Renal pelvis (tissue), 4 donors: ENCODE data around the gene CCT7. TPM values are rescaled to one million over a fixed set of nuclear protein-coding genes. Genes with fewer than 3 reads are reported as not detected.

Experiments used
- DNase-seq: peaks from one replicate; pipeline ENCODE4 v3.0.0-alpha.2; 2013
- polyA plus RNA-seq, 3 donors: library from polyadenylated mRNA; unstranded; fragments of 120-200 nt; gene quantifications; one replicate each; pipeline ENCODE4 v1.2.1, GENCODE V29; 2013; ENCODE audit not compliant: insufficient read length in 3 of 3

Gene CCT7
- polyA plus RNA-seq, 3 donors, result 247 to 268 (median 249) TPM

DNA sequence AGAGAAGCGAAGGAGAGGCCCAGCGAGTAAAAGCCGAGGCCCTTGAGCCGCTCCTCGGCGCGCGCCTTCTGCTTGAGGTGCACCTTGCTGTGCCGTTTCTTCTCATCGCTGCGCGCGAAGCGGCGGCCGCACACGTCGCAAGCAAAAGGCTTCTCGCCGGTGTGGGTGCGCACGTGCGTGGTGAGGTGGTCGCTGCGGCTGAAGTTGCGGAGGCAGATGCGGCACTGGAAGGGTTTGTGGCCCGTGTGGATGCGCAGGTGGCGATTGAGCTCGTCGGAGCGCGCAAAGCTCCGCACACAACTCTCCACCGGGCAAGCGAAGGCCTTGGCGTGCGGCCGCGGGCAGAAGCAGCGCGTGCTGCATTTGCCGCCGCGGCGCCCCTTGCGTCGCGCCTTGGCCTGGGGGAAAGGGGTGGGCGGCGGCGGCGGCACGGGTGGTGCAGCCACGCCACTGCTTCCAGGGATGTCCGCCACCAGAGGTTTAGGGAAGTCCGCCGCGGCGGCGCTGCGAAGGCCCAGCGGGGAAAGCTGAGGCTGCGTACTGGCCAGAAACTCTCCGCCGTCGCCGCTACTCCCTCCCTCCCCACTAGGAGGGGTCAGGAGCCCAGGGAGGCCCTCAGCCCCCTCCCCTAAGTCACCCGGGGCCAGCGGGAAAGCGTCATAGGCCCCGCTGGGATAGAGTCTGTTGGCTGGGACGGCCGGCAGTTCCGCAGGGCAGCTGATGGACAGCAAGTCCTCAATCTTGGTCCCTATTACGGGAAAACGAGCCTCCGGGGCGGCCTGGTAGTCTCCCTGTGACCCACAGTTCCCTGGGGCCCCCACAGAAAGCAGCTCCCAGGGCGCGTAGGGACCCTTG lies 57.6 kb downstream of the CCT7 start:
- no peak for DNase-seq

DNA sequence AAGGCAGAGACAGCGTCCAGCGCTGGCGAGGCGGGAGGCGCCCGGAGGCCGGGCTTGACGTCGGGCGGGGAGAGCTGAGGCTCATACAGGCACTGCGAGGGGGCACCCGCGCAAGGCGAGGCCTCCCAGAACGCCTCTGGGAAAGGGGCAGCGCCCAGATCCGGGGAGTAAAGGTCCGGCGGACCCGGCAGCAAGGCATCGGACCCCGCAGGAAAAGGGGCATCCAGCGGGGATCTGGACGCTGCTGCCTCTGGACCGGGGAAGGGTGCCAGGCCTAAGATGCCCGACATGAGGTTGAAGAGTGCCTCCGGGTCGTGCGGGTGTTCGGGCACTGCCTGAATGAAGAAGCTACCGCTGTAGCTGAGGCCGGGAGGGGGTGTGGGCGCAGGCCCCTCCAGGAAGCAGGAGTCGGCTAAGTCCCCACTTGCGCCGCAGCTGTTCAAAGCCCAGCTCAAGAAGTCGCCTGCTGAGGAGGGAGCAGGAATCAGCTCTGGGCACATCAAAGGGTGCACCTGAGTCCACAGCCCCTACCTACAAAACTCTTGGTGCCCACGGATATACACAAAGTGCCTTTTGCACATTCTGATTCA lies 58.3 kb downstream of the CCT7 start:
- DNase-seq, result no peak

DNA sequence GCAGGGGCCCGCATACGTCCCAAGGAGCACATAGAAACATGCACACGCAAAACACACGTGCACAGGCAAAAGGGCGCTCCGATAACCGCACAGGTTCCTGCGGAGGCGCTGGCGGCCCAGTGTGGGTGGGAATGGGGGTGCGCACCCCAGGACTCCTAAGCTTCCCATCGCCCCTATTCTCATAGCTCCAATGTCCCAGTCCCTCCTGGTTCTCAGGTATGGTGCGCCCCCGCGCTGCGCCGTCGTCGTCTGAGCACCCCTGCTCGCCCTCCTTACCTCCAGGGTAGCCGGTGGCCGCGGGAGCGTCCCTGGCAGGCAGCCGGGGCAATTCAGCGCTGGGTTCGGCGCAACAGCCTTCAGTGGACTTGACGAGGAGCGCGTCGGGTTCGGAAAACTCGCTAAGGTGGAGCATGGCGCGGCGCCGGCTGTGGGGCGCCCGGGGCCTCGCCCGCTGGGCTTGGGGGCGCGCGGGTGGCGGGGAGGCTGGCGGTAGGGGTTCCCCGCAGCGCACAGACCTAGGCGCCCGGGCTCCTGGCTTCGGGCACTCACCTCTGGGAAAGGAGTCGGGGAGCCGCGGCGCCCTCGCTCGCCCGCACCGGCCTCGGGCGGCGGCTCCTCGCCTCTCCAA lies 58.9 kb downstream of the CCT7 start:
- no peak for DNase-seq

DNA sequence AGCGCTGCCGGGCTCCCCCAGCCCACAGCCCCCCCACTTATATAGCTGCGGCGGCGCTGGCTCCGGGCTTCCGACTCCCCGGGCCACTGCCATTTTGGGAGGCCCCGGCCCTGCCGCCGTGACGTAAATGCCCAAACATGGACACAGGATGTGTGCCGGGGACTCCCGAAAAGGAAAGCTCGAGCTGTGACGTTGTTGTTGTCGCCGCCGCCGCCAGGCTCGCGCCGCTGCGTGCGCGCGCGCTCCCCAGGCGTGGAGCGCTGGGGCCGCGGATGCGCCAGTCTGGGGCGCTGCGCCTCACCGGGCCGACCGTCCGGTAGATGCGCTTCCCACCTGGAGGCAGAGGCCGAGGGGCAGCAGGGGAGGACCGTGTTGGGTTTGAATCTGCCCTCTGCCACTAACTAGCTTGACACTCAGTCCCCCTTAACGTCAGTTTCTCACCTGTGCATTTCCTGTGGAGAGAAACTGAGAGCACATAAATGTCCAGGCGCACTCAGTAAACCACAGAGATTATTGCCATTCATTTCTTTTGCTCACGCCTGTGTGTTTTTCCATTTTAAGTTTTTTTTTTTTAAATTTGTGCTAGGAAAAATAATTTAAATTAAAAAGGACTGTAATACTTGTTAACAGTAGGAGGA lies 59.5 kb downstream of the CCT7 start, which contains the start of gene EGR4:
TSS of gene EGR4 (minus strand) at position 15 of the 638 bp plus-strand sequence. CDS start 231 bp downstream, outside the sequence.
- peak; percentile 42 for DNase-seq

DNA sequence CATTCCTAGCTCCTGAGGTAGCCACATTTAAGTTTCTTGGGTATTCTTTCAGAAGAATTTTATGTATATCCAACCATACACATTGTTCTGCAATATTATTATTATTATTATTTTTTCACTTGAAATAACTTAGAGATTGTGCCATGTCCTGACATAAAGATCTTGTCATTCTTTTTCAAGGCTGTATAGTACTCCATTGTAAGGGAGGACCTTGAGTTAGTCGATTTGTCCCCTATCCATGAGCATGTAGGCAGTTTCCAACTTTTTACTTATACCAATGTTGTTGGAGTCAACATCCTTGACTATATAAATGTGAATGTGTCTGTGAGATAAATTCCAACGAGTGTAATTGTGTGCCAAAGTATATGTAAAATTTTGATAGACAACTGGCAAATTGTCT lies 60.1 kb downstream of the CCT7 start:
- no peak for DNase-seq

DNA sequence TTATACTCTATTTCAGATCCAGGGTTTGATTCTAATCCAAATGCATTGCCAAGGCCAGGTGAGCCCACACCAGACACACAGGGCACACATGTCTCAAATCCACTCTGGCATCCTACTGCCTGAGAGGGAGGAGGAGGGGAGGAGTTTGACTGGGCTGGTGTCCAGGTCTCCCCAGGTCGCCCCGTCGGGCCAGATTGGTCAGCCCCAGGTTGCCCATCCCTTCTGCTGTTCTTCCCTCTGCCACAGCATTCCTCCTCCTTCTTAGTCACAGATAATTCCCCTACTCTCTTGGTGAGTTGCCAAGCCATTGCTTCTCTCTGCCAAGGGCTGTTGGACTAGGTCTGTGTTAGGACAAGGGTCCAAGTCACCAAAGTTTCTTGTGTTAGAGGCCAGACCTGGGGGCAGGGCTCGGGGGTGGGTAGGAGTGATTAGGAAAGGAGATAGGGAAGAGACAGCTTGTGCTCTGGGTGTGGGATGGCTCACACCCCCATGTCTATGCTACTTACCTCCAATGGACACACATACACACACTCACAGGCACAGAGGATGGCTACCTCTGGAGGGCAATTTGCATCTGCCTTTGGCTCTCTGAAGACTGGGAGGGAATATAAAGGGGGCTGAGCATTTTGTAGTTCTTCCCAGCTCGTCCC lies 61.8 kb downstream of the CCT7 start:
- no peak for DNase-seq

DNA sequence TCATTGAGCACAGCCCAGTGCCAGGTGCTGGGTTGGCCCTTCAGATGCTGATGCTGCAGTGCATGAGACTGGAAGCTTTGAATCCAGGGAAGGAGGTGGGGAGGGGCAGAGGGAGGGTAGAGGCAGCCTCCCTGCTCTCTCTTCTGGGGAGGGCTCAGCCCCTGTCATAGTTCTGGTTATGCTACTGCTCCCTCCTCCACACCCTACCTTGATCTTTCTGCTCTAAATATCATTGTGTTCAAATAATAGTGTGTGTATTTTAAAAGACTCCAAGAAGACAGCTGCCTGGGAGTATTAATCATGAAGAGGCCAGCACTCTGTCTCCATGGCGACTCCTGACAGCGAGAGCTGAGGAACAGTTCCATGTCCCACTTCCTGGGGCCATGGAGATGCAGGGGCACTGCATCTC lies 63.0 kb downstream of the CCT7 start:
- DNase-seq, result no peak

DNA sequence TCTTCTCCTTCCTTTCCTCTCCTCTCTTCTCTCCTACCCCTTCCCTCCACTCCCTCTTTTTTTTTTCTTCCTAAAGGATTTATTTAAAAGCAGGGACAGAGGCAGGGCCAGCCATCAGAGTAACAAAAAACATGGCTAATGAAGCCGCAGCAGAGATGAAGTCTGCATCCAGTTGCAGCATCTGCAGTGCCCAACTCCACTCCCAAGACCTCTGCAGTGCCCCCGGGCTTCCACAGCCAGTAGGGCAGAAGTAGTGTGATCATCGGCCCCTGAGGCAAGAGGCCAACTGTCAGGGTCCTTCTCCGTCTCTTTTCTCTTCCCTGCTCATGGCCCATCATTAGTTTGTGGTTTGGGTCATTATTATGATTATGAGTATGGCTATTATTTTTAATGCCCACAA lies 63.5 kb downstream of the CCT7 start:
- no peak for DNase-seq

DNA sequence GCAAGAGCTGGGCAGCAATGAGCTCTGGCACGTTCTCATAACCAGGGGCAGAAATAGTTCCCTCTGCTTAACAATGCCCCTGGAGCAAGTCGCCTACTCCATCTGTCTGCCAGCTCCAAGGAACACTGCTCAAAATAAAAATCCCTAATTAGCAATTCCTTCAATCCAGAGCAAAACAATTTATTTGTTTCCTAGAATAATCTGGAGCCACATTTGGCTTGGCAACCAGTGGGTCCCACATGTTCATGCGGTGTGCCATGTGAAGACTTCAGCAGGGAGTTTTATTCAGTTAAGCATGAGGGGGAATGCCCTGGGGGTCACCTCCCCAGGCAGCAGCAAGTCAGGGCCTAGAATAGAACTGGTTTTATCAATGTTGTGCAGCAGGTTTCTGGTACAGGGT lies 66.8 kb downstream of the CCT7 start:
- DNase-seq, result no peak

DNA sequence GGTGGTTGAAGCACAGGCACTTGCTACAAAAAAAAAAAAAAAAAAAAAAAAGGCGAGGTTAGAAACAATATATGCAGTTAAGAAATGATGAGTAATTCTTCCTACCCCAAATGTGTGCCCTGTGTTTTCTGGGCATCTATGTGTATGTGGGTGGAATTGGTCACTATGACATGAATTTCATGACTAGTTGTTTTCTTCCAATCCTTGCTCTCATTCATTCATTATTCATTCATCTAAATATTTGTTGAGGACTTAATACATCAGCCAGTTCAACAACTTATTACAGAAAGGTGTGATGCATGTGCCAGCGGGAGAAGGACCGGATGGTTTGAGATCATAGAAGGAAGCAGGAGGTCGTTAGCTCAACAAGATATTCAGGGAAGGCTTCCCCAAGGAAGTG lies 67.5 kb downstream of the CCT7 start:
- DNase-seq, result no peak

Other genes starting within 250 kb of the CCT7 start
- gene SFXN5, start 162.6 kb upstream of the CCT7 start, polyA plus RNA-seq, result 10 to 100 TPM; 28.8 to 32.8 (median 30.1) TPM
- gene RAB11FIP5, start 121.4 kb upstream of the CCT7 start, polyA plus RNA-seq, result 10 to 100 TPM; 45.1 to 54.3 (median 52.9) TPM
- under 1 TPM; 0.06 to 0.18 (median 0.14) TPM for gene NOTO, start 31.7 kb upstream of the CCT7 start, polyA plus RNA-seq
- gene SMYD5, start 20.1 kb upstream of the CCT7 start, polyA plus RNA-seq, result 10 to 100 TPM; 30.5 to 43.6 (median 38.1) TPM
- 10 to 100 TPM; 13.3 to 17.0 (median 14.8) TPM for gene PRADC1, start 1.1 kb upstream of the CCT7 start, polyA plus RNA-seq
- 1 to 10 TPM; 2.1 to 3.0 (median 2.4) TPM for gene FBXO41, start 50.2 kb downstream of the CCT7 start, polyA plus RNA-seq
- not detected for gene EGR4, start 59.2 kb downstream of the CCT7 start, polyA plus RNA-seq
- 10 to 100 TPM; 37.4 to 44.3 (median 41.1) TPM for gene ALMS1, start 151.5 kb downstream of the CCT7 start, polyA plus RNA-seq